Measurements from ENCODE around the gene DPP4.
"Not testable (repeated sequence)": the region's sequence is repeated elsewhere in the genome, so short reads cannot be mapped to it uniquely, and the experiment has no call there.

The DPP4 gene

GRCh38 chr2:161955211-161955610, 118.8 kb downstream of the DPP4 start:
- Histone ChIP-seq H3K36me3 (replicated peaks in 1 of 2; ENCODE audit: control insufficient read depth in 2 of 2, insufficient read depth in 2 of 2, low read length in 2 of 2) (no peaks in the 10 kb centered on the region), H3K27me3 (ENCODE audit: control insufficient read depth in 3 of 3, insufficient read depth in 3 of 3, low read depth in 1 of 3, low read length in 3 of 3) (peaks cover 0 to 9% (median 0%) of the 10 kb centered on the region in 3 experiments), H2BK120ac (ENCODE audit: low read depth, low read length) (no peak overlapping the region), H2BK5ac (ENCODE audit: low read length) (no peak overlapping the region), H4K91ac (ENCODE audit: low read depth, low read length, poor library complexity) (no peak overlapping the region), H3K9ac (ENCODE audit: low read depth, low read length, poor library complexity) (no peak overlapping the region), H3K27ac (replicated peaks; ENCODE audit: low read length) (no peak overlapping the region), H3K9me3 (replicated peaks in 1 of 2; ENCODE audit: control insufficient read depth in 2 of 2, insufficient read depth in 1 of 2, low read depth in 1 of 2, low read length in 2 of 2) (no peaks in the 10 kb centered on the region), H2AFZ (ENCODE audit: low read length) (no peak overlapping the region), H4K8ac (ENCODE audit: low read depth, low read length) (no peak overlapping the region), H2BK15ac (ENCODE audit: low read length) (no peak overlapping the region), H2AK5ac (ENCODE audit: low read depth, low read length) (no peak overlapping the region), H3K4me1 (ENCODE audit: control insufficient read depth in 2 of 2, insufficient read depth in 1 of 2, low read depth in 1 of 2, low read length in 2 of 2) (no peaks in the 10 kb centered on the region), H3K18ac (ENCODE audit: low read length) (no peak overlapping the region), H3K4me2 (ENCODE audit: insufficient read depth, low read length, poor library complexity, severe bottlenecking) (no peak overlapping the region), H2BK12ac (ENCODE audit: low read length) (no peak overlapping the region), H3K79me1 (ENCODE audit: low read depth, low read length) (no peaks in the 10 kb centered on the region), H3K14ac (ENCODE audit: low read length) (no peak overlapping the region), H3K4ac (ENCODE audit: low read length) (no peak overlapping the region), H3K23ac (ENCODE audit: low read depth, low read length, poor library complexity) (no peak overlapping the region), H3K4me3 (ENCODE audit: low read length in 2 of 2) (no peak overlapping the region)
- no peak for DNase-seq (ENCODE audit: low spot score)

GRCh38 chr2:161954103-161954502, 119.9 kb downstream of the DPP4 start:
- no peaks in the 10 kb centered on the region for H3K9me3 ChIP-seq (replicated peaks in 1 of 2; ENCODE audit: control insufficient read depth in 2 of 2, insufficient read depth in 1 of 2, low read depth in 1 of 2, low read length in 2 of 2)
- H3K4me2 ChIP-seq (ENCODE audit: insufficient read depth, low read length, poor library complexity, severe bottlenecking) = no peak overlapping the region
- no peaks in the 10 kb centered on the region for H3K36me3 ChIP-seq (replicated peaks in 1 of 2; ENCODE audit: control insufficient read depth in 2 of 2, insufficient read depth in 2 of 2, low read length in 2 of 2)
- H4K8ac ChIP-seq (ENCODE audit: low read depth, low read length) = no peak overlapping the region
- H2BK5ac ChIP-seq (ENCODE audit: low read length) = no peak overlapping the region
- no peak for DNase-seq (ENCODE audit: low spot score)
- H3K27me3 ChIP-seq (ENCODE audit: control insufficient read depth in 3 of 3, insufficient read depth in 3 of 3, low read depth in 1 of 3, low read length in 3 of 3) = peaks cover 0 to 9% (median 0%) of the 10 kb centered on the region in 3 experiments
- H3K4me1 ChIP-seq (ENCODE audit: control insufficient read depth in 2 of 2, insufficient read depth in 1 of 2, low read depth in 1 of 2, low read length in 2 of 2) = no peaks in the 10 kb centered on the region
- H3K23ac ChIP-seq (ENCODE audit: low read depth, low read length, poor library complexity) = no peak overlapping the region
- H2BK12ac ChIP-seq (ENCODE audit: low read length) = no peak overlapping the region
- H2BK120ac ChIP-seq (ENCODE audit: low read depth, low read length) = no peak overlapping the region
- H3K9ac ChIP-seq (ENCODE audit: low read depth, low read length, poor library complexity) = no peak overlapping the region
- no peak overlapping the region for H3K4ac ChIP-seq (ENCODE audit: low read length)
- no peak overlapping the region for H2AK5ac ChIP-seq (ENCODE audit: low read depth, low read length)
- H3K79me1 ChIP-seq (ENCODE audit: low read depth, low read length) = no peaks in the 10 kb centered on the region
- no peak overlapping the region for H3K4me3 ChIP-seq (ENCODE audit: low read length in 2 of 2)
- no peak overlapping the region for H2AFZ ChIP-seq (ENCODE audit: low read length)
- H3K18ac ChIP-seq (ENCODE audit: low read length) = no peak overlapping the region
- no peak overlapping the region for H3K14ac ChIP-seq (ENCODE audit: low read length)
- no peak overlapping the region for H2BK15ac ChIP-seq (ENCODE audit: low read length)
- no peak overlapping the region for H3K27ac ChIP-seq (replicated peaks; ENCODE audit: low read length)
- no peak overlapping the region for H4K91ac ChIP-seq (ENCODE audit: low read depth, low read length, poor library complexity)

DNA sequence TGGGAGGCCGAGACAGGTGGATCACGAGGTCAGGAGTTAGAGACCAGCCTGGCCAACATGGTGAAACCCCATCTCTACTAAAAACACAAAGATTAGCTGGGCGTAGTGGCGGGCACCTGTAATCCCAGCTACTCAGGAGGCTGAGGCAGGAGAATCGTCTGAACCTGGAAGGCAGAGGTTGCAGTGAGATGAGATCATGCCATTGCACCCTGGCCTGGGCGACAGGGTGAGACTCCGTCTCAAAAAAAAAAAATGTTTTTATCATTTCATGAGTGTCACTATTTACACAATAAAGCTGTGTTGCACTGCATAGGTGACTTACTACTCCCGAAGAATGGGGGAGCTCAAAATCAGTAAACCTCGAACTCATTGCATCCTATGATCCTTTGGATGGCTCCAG, 120.6 kb downstream of the DPP4 start:
- not testable (repeated sequence) for H3K27ac ChIP-seq (replicated peaks; ENCODE audit: low read length); H3K4me2 ChIP-seq (ENCODE audit: insufficient read depth, low read length, poor library complexity, severe bottlenecking); H3K4ac ChIP-seq (ENCODE audit: low read length); H3K14ac ChIP-seq (ENCODE audit: low read length); H3K27me3 ChIP-seq (ENCODE audit: control insufficient read depth in 3 of 3, insufficient read depth in 3 of 3, low read depth in 1 of 3, low read length in 3 of 3); DNase-seq (ENCODE audit: low spot score); H4K8ac ChIP-seq (ENCODE audit: low read depth, low read length); H3K9ac ChIP-seq (ENCODE audit: low read depth, low read length, poor library complexity); H3K36me3 ChIP-seq (replicated peaks in 1 of 2; ENCODE audit: control insufficient read depth in 2 of 2, insufficient read depth in 2 of 2, low read length in 2 of 2); H4K91ac ChIP-seq (ENCODE audit: low read depth, low read length, poor library complexity); H3K4me1 ChIP-seq (ENCODE audit: control insufficient read depth in 2 of 2, insufficient read depth in 1 of 2, low read depth in 1 of 2, low read length in 2 of 2); H2BK120ac ChIP-seq (ENCODE audit: low read depth, low read length); H3K9me3 ChIP-seq (replicated peaks in 1 of 2; ENCODE audit: control insufficient read depth in 2 of 2, insufficient read depth in 1 of 2, low read depth in 1 of 2, low read length in 2 of 2); H3K18ac ChIP-seq (ENCODE audit: low read length); H2BK5ac ChIP-seq (ENCODE audit: low read length); H3K4me3 ChIP-seq (ENCODE audit: low read length in 2 of 2); H3K23ac ChIP-seq (ENCODE audit: low read depth, low read length, poor library complexity); H2AK5ac ChIP-seq (ENCODE audit: low read depth, low read length); H2BK15ac ChIP-seq (ENCODE audit: low read length); H2BK12ac ChIP-seq (ENCODE audit: low read length); H3K79me1 ChIP-seq (ENCODE audit: low read depth, low read length); H2AFZ ChIP-seq (ENCODE audit: low read length)
- WGBS, 2 donors (ENCODE audit: extremely low coverage in 2 of 2, insufficient read length in 2 of 2, insufficient replicate concordance in 1 of 2) = no CpG with 5 or more reads among the region's 9 CpGs

DNA sequence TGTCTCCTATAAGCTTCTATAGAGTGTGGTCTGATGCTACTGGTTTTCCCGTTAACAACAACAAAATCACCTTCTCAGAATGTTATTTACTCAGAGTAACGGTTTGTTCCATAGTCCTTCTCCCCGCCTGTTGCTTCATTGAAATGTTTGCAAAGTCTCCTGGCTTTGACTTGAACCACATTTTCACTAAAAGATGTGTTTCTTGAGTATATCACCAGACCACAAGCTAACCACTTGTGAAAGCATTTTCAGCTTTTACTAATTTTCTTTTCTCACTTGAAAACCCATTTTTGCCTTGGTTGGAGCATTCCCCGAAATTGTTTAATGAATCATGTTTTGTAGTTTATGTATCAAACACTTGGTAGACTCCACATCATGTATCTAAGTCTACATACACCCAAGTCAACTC, 121.2 kb downstream of the DPP4 start:
- DNase-seq (ENCODE audit: low spot score) = no peak
- Histone ChIP-seq H2AFZ (ENCODE audit: low read length) (no peak overlapping the region), H3K9me3 (replicated peaks in 1 of 2; ENCODE audit: control insufficient read depth in 2 of 2, insufficient read depth in 1 of 2, low read depth in 1 of 2, low read length in 2 of 2) (no peaks in the 10 kb centered on the region), H2BK12ac (ENCODE audit: low read length) (no peak overlapping the region), H2AK5ac (ENCODE audit: low read depth, low read length) (no peak overlapping the region), H3K4me1 (ENCODE audit: control insufficient read depth in 2 of 2, insufficient read depth in 1 of 2, low read depth in 1 of 2, low read length in 2 of 2) (peaks cover 0 to under 1% of the 10 kb centered on the region in 2 donors), H3K79me1 (ENCODE audit: low read depth, low read length) (no peaks in the 10 kb centered on the region), H4K91ac (ENCODE audit: low read depth, low read length, poor library complexity) (no peak overlapping the region), H3K18ac (ENCODE audit: low read length) (no peak overlapping the region), H4K8ac (ENCODE audit: low read depth, low read length) (no peak overlapping the region), H3K36me3 (replicated peaks in 1 of 2; ENCODE audit: control insufficient read depth in 2 of 2, insufficient read depth in 2 of 2, low read length in 2 of 2) (no peaks in the 10 kb centered on the region), H3K23ac (ENCODE audit: low read depth, low read length, poor library complexity) (no peak overlapping the region), H3K14ac (ENCODE audit: low read length) (no peak overlapping the region), H3K4ac (ENCODE audit: low read length) (no peak overlapping the region), H3K4me3 (ENCODE audit: low read length in 2 of 2) (no peak overlapping the region), H2BK5ac (ENCODE audit: low read length) (no peak overlapping the region), H3K27ac (replicated peaks; ENCODE audit: low read length) (no peak overlapping the region), H3K4me2 (ENCODE audit: insufficient read depth, low read length, poor library complexity, severe bottlenecking) (no peak overlapping the region), H3K27me3 (ENCODE audit: control insufficient read depth in 3 of 3, insufficient read depth in 3 of 3, low read depth in 1 of 3, low read length in 3 of 3) (peaks cover 0 to 9% (median 0%) of the 10 kb centered on the region in 3 experiments), H2BK120ac (ENCODE audit: low read depth, low read length) (no peak overlapping the region), H3K9ac (ENCODE audit: low read depth, low read length, poor library complexity) (no peak overlapping the region), H2BK15ac (ENCODE audit: low read length) (no peak overlapping the region)
- no CpG with 5 or more reads among the region's 4 CpGs for WGBS, 2 donors (ENCODE audit: extremely low coverage in 2 of 2, insufficient read length in 2 of 2, insufficient replicate concordance in 1 of 2)
